Fibroblast of the aortic adventitia (primary cell): ENCODE measurements around the gene PLEKHJ1. TPM values are rescaled to one million over a fixed set of nuclear protein-coding genes. Genes with fewer than 3 reads are reported as not detected.

Source experiments
- DNase-seq: peaks from one replicate; pipeline ENCODE4 v3.0.0-alpha.2; 2010; ENCODE audit warnings: low read depth
- H3K4me3 ChIP-seq: 2 replicates; pipeline ENCODE4 v1.5.1; 2011; ENCODE audit warnings: low read depth, mild to moderate bottlenecking, control low read depth, low read length, moderate library complexity
- total RNA-seq: library from RNA; depleted of rRNA; stranded (reverse); fragments of >200 nt; gene quantifications from 2 replicates; pipeline ENCODE4 v1.2.3, GENCODE V29; 2012; ENCODE audit warnings: low replicate concordance
- TF ChIP-seq, protein P1 (sequence below): IDR thresholded peaks from 2 replicates; pipeline ENCODE4 v1.5.1; 2011; ENCODE audit warnings: mild to moderate bottlenecking, low read length, control low read depth, inconsistent platforms; ENCODE audit not compliant: insufficient read depth

PLEKHJ1 gene
- total RNA-seq, 1 donor: 33.4 TPM

GRCh38 chr19:2251106-2252054 is 15.3 kb upstream of the PLEKHJ1 start:
- TF ChIP-seq, protein P1, sequence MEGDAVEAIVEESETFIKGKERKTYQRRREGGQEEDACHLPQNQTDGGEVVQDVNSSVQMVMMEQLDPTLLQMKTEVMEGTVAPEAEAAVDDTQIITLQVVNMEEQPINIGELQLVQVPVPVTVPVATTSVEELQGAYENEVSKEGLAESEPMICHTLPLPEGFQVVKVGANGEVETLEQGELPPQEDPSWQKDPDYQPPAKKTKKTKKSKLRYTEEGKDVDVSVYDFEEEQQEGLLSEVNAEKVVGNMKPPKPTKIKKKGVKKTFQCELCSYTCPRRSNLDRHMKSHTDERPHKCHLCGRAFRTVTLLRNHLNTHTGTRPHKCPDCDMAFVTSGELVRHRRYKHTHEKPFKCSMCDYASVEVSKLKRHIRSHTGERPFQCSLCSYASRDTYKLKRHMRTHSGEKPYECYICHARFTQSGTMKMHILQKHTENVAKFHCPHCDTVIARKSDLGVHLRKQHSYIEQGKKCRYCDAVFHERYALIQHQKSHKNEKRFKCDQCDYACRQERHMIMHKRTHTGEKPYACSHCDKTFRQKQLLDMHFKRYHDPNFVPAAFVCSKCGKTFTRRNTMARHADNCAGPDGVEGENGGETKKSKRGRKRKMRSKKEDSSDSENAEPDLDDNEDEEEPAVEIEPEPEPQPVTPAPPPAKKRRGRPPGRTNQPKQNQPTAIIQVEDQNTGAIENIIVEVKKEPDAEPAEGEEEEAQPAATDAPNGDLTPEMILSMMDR: no peak
- no peak for DNase-seq
- no peak overlapping the region for H3K4me3 ChIP-seq

DNA sequence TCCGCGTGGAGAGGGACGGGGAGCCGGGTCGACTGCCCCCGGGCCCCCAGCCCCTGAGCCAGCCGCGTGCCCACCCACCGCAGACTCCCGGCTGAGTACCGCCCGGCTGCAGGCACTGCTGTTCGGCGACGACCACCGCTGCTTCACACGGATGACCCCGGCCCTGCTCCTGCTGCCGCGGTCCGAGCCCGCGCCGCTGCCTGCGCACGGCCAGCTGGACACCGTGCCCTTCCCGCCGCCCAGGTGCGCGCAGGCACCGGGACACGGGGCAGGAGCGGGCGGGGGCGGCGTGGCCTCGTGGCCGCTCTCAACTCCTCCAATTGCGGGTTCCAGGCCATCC is 14.6 kb upstream of the PLEKHJ1 start:
- no peak overlapping the region for H3K4me3 ChIP-seq
- TF ChIP-seq, protein P1: no peak
- DNase-seq: no peak

DNA sequence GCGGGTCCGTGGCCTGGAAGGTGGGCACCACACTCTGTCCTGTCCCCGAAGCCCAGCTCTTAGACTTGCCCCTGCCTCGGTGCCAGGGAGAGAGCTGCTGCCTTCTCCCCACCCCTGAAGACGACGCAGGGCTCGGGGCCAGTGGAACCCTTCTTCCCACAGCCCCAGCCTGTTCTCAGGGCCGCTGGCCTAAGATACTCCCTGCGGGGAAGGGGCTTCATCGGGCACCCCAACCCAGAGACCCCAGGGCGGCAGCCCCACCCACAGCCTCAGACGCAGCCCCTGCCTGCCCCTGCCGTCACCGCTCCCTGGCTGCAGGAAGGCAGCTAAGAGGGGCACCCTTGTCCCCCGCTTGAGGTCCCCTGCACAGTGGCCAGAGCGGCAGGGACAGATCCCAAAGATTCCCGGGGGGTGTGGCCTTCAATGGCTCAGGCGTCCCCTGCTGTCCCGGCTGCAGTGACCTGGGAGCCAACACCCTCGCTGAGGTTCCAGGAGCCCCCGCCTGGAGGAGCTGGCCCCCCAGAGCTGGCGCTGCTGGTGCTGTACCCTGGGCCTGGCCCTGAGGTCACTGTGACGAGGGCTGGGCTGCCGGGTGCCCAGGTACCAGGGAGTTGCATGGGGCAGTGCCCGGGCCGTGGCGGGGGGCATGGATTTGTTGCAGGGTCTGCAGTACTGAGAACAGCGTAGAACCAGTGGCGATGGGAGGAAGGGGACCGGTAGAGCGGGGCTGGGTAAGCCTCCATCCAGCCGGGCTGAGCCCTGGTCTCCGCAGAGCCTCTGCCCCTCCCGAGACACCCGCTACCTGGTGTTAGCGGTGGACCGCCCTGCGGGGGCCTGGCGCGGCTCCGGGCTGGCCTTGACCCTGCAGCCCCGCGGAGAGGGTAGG is 14.0 kb upstream of the PLEKHJ1 start:
- TF ChIP-seq, protein P1: no peak
- DNase-seq: no peak
- H3K4me3 ChIP-seq: no peak overlapping the region

GRCh38 chr19:2249010-2249866 is 13.1 kb upstream of the PLEKHJ1 start, which contains the start of gene AMH:
Gene AMH (plus strand): TSS chr19:2249323. CDS start chr19:2249333, 10 bp downstream.
- H3K4me3 ChIP-seq: no peak within 1 kb of the TSS
- TF ChIP-seq, protein P1: no peak
- DNase-seq: no peak

- DNase-seq: no peak
- H3K4me3 ChIP-seq: no peak overlapping the region
- TF ChIP-seq, protein P1: no peak
Observed at GRCh38 chr19:2248136-2249009, 12.2 kb upstream of the PLEKHJ1 start.
